ENCODE measurements around the gene MAP2K4. TPM values are rescaled to one million over a fixed set of nuclear protein-coding genes. Genes with fewer than 3 reads are reported as not detected.

The MAP2K4 gene
- total RNA-seq, 1 donor from 2014 or later, result 34.4 TPM

DNA sequence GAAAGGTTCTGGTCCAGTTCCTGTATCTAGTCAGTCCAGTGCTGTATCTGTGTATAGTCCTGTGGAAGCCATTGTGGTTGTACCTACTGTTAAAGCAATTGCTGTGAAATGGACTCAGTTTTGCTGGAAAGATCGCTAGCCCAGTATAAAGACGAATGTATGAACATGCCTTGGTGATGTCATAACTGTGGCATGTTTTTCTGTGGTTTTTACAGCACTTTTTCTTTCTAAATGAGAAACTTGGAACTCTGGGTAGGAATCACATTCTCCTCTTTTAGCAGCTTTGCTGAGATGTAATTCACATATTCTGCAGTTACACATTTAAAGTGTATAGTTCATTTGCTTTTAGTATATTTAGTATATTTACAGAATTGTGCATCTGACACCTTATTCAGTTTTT lies 58.1 kb downstream of the MAP2K4 start:
- peaks cover 11% of the 10 kb centered on the region for H3K4me1 ChIP-seq
- DNase-seq (ENCODE audit: extremely low spot score in 2 of 2), result no peak
- TF ChIP-seq POLR2AphosphoS5 (IDR thresholded peaks at IDR 0.05; ENCODE audit: insufficient read depth in 1 of 2, low read depth in 1 of 2), result no peak
- no peak for TF ChIP-seq CTCF (IDR thresholded peaks at IDR 0.05)
- TF ChIP-seq POLR2A (IDR thresholded peaks at IDR 0.05), result no peak
- H3K27me3 ChIP-seq, result no peaks in the 10 kb centered on the region
- H3K36me3 ChIP-seq, result peaks cover 0 to 15% of the 10 kb centered on the region in 2 donors
- intact Hi-C loops (cut with DNase I), result no loop called here
- no peak overlapping the region for H3K4me3 ChIP-seq
- H3K9me3 ChIP-seq, result no peaks in the 10 kb centered on the region
- H3K27ac ChIP-seq, result no peak overlapping the region

DNA sequence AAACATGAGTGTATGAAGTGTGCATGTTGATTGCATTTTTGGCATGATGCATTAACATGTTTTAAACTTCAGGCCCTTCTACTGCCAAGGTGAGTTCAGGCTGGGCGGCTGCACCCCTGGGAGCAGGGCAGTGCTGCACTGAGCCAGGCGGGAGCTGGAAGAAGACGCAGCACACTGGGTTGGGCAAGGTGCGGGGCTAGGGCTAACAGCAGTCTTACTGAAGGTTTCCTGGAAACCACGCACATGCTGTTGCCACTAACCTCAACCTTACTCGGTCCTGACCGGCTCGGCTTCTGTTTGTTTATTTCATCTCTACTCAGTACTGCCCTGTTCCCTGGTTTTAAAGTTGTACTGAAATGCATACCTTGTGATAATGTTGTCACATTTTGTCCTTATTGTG lies 61.0 kb downstream of the MAP2K4 start:
- no peak for TF ChIP-seq POLR2AphosphoS5 (IDR thresholded peaks at IDR 0.05; ENCODE audit: insufficient read depth in 1 of 2, low read depth in 1 of 2)
- no peak for TF ChIP-seq POLR2A (IDR thresholded peaks at IDR 0.05)
- no peak for TF ChIP-seq CTCF (IDR thresholded peaks at IDR 0.05)
- intact Hi-C loops (cut with DNase I), result no loop called here
- peaks cover 0 to 15% of the 10 kb centered on the region in 2 donors for H3K36me3 ChIP-seq
- H3K4me1 ChIP-seq, result peaks cover 11% of the 10 kb centered on the region
- no peaks in the 10 kb centered on the region for H3K9me3 ChIP-seq
- no peak overlapping the region for H3K4me3 ChIP-seq
- H3K27me3 ChIP-seq, result no peaks in the 10 kb centered on the region
- H3K27ac ChIP-seq, result no peak overlapping the region
- DNase-seq (ENCODE audit: extremely low spot score in 2 of 2), result no peak

DNA sequence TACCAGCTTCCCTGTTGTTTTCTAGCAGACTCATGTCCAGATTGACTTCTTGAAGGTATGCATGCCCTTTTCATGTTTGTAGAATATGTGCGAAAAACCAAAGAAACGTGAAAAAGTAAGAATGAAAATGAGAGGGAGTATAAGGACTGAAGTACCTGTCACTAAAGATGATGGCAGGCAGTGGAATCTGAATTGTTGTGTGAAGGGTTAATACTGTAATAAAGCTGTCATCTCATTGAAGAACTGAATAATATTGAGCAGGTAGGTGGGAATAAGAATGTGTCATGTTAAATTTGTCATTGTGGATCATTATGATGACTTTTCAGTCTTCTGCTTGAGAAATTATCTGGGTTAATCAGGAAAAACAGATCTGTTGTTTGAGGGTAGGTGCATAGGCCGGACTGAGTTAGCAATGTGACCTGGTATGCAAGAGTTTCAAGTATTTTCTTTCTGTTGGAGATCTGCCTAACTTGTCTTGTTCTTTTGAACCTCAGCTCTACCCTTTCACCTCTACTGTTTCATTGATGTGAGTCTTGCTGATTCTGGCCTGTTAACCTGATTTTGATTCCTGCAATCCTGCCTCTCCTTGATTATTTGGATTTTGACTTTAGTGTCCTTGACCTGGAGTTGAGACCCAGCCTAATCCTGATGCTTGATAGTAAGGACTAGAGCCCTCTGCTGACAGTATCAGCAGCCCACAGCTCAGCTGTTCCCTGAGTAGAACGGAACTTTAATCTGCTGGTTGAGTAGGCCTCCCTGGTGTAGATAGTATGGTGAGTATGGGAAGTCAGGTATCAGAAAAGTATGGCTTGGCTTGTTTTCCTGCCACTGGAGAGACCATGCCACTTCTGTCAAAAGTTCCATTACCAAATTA lies 64.6 kb downstream of the MAP2K4 start:
- no peaks in the 10 kb centered on the region for H3K9me3 ChIP-seq
- intact Hi-C loops (cut with DNase I), result no loop called here

GRCh38 chr17:12088035-12088434 lies 67.4 kb downstream of the MAP2K4 start:
- H3K36me3 ChIP-seq, result no peaks in the 10 kb centered on the region
- H3K4me1 ChIP-seq, result peaks cover 5% of the 10 kb centered on the region
- no peaks in the 10 kb centered on the region for H3K27me3 ChIP-seq
- H3K4me3 ChIP-seq, result no peak overlapping the region
- H3K9me3 ChIP-seq, result no peaks in the 10 kb centered on the region
- TF ChIP-seq POLR2A (IDR thresholded peaks at IDR 0.05) (no peak), CTCF (IDR thresholded peaks at IDR 0.05) (no peak), POLR2AphosphoS5 (IDR thresholded peaks at IDR 0.05; ENCODE audit: insufficient read depth in 1 of 2, low read depth in 1 of 2) (no peak)
- intact Hi-C loops (cut with DNase I), result no loop called here
- H3K27ac ChIP-seq, result no peak overlapping the region
- no peak for DNase-seq (ENCODE audit: extremely low spot score in 2 of 2)

More for the DNA sequence above, 64.6 kb downstream of the MAP2K4 start:
- Histone ChIP-seq H3K4me3 (no peak overlapping the region), H3K27ac (no peak overlapping the region), H3K4me1 (peaks cover 5% of the 10 kb centered on the region), H3K27me3 (no peaks in the 10 kb centered on the region), H3K36me3 (peaks cover 0 to 7% of the 10 kb centered on the region in 2 donors)
- TF ChIP-seq POLR2AphosphoS5 (IDR thresholded peaks at IDR 0.05; ENCODE audit: insufficient read depth in 1 of 2, low read depth in 1 of 2) (no peak), POLR2A (IDR thresholded peaks at IDR 0.05) (no peak)
- DNase-seq (ENCODE audit: extremely low spot score in 2 of 2), result no peak

DNA sequence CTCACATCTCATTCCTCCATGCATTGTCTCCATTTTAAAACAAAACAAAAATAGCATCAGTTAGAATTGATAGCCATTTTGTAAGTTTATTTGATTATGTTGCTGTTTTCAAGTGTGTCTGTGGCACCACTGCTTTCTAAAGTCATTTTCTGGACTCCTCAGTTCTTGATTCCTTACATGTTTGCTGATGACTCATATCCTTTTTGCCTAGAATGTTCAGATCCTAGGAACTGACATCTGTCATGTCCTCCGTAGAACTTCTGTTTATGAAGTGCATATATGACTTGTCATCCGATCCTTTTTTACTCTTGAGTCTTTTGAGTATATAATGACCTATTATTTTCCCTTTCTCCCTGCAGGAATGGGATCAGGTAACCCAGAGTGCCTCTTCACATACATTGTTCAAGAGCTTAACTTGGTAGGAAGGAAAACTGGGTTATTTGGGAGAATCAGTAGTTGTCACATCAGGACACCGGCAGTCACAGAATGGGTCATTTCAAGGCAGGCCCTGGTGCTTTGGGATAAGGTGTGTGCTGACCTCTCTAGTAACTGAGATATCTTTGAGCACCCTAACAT lies 69.2 kb downstream of the MAP2K4 start:
- Histone ChIP-seq H3K27ac (no peak overlapping the region), H3K4me1 (peaks cover 5% of the 10 kb centered on the region), H3K9me3 (no peaks in the 10 kb centered on the region), H3K4me3 (no peak overlapping the region), H3K27me3 (no peaks in the 10 kb centered on the region), H3K36me3 (no peaks in the 10 kb centered on the region)
- intact Hi-C loops (cut with DNase I), result no loop called here
- TF ChIP-seq POLR2A (IDR thresholded peaks at IDR 0.05) (no peak), POLR2AphosphoS5 (IDR thresholded peaks at IDR 0.05; ENCODE audit: insufficient read depth in 1 of 2, low read depth in 1 of 2) (no peak), CTCF (IDR thresholded peaks at IDR 0.05) (no peak)
- no peak for DNase-seq (ENCODE audit: extremely low spot score in 2 of 2)
